Measurements from ENCODE around the gene TAOK2. TPM values are rescaled to one million over a fixed set of nuclear protein-coding genes. Genes with fewer than 3 reads are reported as not detected.
"Not testable (repeated sequence)": the region's sequence is repeated elsewhere in the genome, so short reads cannot be mapped to it uniquely, and the experiment has no call there.

TAOK2 gene
- total and polyA plus RNA-seq, 2 experiments from 2014 or later = 24.5 to 33.4 TPM

DNA sequence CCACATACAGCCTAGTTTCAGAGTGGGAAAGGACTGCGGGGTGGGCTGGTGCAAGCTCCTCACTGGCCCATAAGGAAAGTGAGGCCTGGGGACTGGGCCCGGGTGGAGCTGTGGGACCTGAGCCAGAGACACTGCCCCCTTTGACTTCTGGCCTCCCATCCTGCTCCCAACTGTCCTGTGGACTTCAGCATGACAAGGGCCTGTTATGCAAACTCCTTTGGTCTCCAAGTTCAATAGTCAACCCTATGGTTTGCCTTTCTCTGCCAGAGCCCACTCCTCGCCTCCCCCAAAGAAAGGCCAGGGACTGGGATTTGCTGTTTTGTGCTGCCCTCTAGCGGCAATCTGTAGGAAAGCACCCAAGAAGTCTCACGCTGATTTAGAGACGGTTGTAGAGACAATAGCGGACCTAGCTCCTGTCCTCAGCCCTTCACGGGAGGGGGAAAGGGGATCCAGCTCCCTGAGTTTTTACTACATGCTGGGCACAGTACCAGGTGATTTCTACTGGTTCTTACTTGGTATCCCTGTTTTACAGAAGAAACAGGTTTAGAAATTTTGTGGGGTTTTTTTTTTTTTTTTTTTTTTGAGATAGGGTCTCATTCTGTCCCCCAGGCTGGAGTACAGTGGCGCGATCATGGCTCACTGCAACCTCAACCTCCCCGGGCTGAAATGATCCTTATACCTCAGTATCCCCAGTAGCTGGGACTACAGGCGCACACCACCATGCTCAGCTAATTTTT is 58.6 kb downstream of the TAOK2 start:
- H3K9me3 ChIP-seq (ENCODE audit: low read depth) = no peaks in the 10 kb centered on the region
- no peak overlapping the region for H3K4me2 ChIP-seq
- peaks cover 7% of the 10 kb centered on the region for H3K4me1 ChIP-seq (ENCODE audit: insufficient read depth)
- DNase-seq (ENCODE audit: low spot score) = peak; percentile 71
- H3K27me3 ChIP-seq = peaks cover 62% of the 10 kb centered on the region
- TF ChIP-seq CTCF (IDR thresholded peaks at IDR 0.05; ENCODE audit: poor library complexity) = peak; percentile 75
- TF ChIP-seq EZH2 (IDR thresholded peaks at IDR 0.05; ENCODE audit: borderline replicate concordance) = no peak
- TF ChIP-seq EZH2phosphoT487 (IDR thresholded peaks at IDR 0.05; ENCODE audit: low read depth, severe bottlenecking, unreplicated experiment) = no peak
- no peaks in the 10 kb centered on the region for H3K9me2 ChIP-seq (replicated peaks; ENCODE audit: insufficient read depth)
- H3K36me3 ChIP-seq (replicated peaks; ENCODE audit: insufficient read depth, low read depth) = no peaks in the 10 kb centered on the region
- H3K4me3 ChIP-seq = no peak overlapping the region
- H3K27ac ChIP-seq = no peak overlapping the region
- WGBS (ENCODE audit: low lambda C conversion rate, missing lambda C conversion rate) = 27% methylated on average over 12 of the region's 12 CpGs
- no peaks in the 10 kb centered on the region for H3K79me2 ChIP-seq
- H4K20me1 ChIP-seq (ENCODE audit: insufficient read depth, poor library complexity, severe bottlenecking) = no peaks in the 10 kb centered on the region
- H2AFZ ChIP-seq = no peak overlapping the region

- Histone ChIP-seq H3K4me2 (no peak overlapping the region), H3K79me2 (no peaks in the 10 kb centered on the region), H4K20me1 (ENCODE audit: insufficient read depth, poor library complexity, severe bottlenecking) (no peaks in the 10 kb centered on the region), H3K4me3 (no peak overlapping the region), H3K27me3 (peaks cover 54% of the 10 kb centered on the region), H3K9me3 (ENCODE audit: low read depth) (no peaks in the 10 kb centered on the region), H3K36me3 (replicated peaks; ENCODE audit: insufficient read depth, low read depth) (no peaks in the 10 kb centered on the region), H3K9me2 (replicated peaks; ENCODE audit: insufficient read depth) (no peaks in the 10 kb centered on the region), H3K4me1 (ENCODE audit: insufficient read depth) (peaks cover 7% of the 10 kb centered on the region), H3K27ac (no peak overlapping the region), H2AFZ (no peak overlapping the region)
- DNase-seq (ENCODE audit: low spot score) = no peak
- 79% methylated on average over 7 of the region's 7 CpGs for WGBS (ENCODE audit: low lambda C conversion rate, missing lambda C conversion rate)
- TF ChIP-seq EZH2 (IDR thresholded peaks at IDR 0.05; ENCODE audit: borderline replicate concordance) (no peak), EZH2phosphoT487 (IDR thresholded peaks at IDR 0.05; ENCODE audit: low read depth, severe bottlenecking, unreplicated experiment) (no peak), CTCF (IDR thresholded peaks at IDR 0.05; ENCODE audit: poor library complexity) (no peak)
Measured at GRCh38 chr16:30033270-30033669, 59.6 kb downstream of the TAOK2 start.

- Histone ChIP-seq H3K27me3 (peaks cover 4% of the 10 kb centered on the region), H3K9me3 (ENCODE audit: low read depth) (no peaks in the 10 kb centered on the region), H3K4me1 (ENCODE audit: insufficient read depth) (no peaks in the 10 kb centered on the region), H4K20me1 (ENCODE audit: insufficient read depth, poor library complexity, severe bottlenecking) (no peaks in the 10 kb centered on the region), H3K9me2 (replicated peaks; ENCODE audit: insufficient read depth) (no peaks in the 10 kb centered on the region), H3K79me2 (no peaks in the 10 kb centered on the region), H3K4me3 (no peak overlapping the region), H2AFZ (no peak overlapping the region), H3K36me3 (replicated peaks; ENCODE audit: insufficient read depth, low read depth) (no peaks in the 10 kb centered on the region), H3K4me2 (no peak overlapping the region), H3K27ac (no peak overlapping the region)
- DNase-seq (ENCODE audit: low spot score) = no peak
- 84% methylated on average over 5 of the region's 5 CpGs for WGBS (ENCODE audit: low lambda C conversion rate, missing lambda C conversion rate)
- no peak for TF ChIP-seq CTCF (IDR thresholded peaks at IDR 0.05; ENCODE audit: poor library complexity)
- no peak for TF ChIP-seq EZH2phosphoT487 (IDR thresholded peaks at IDR 0.05; ENCODE audit: low read depth, severe bottlenecking, unreplicated experiment)
- TF ChIP-seq EZH2 (IDR thresholded peaks at IDR 0.05; ENCODE audit: borderline replicate concordance) = no peak
Measured at GRCh38 chr16:30040221-30040620, 66.6 kb downstream of the TAOK2 start.

- H3K79me2 ChIP-seq; H2AFZ ChIP-seq; H3K36me3 ChIP-seq (replicated peaks; ENCODE audit: insufficient read depth, low read depth); H3K27me3 ChIP-seq; H3K4me2 ChIP-seq; H3K9me2 ChIP-seq (replicated peaks; ENCODE audit: insufficient read depth); H4K20me1 ChIP-seq (ENCODE audit: insufficient read depth, poor library complexity, severe bottlenecking); H3K4me3 ChIP-seq; H3K4me1 ChIP-seq (ENCODE audit: insufficient read depth); H3K27ac ChIP-seq; DNase-seq (ENCODE audit: low spot score); H3K9me3 ChIP-seq (ENCODE audit: low read depth): not testable (repeated sequence)
- WGBS (ENCODE audit: low lambda C conversion rate, missing lambda C conversion rate) = 87% methylated on average over 5 of the region's 5 CpGs
Measured at GRCh38 chr16:30040690-30041089, 67.0 kb downstream of the TAOK2 start.
